DMS114 treated with DMSO at 0.1 percent for 48 hours (cell line): ENCODE results near the gene GLRA3.

Experiments
- DNase-seq: peaks from one replicate; lab custom pipeline; 2025; ENCODE audit not compliant: unreplicated experiment; lab: John Stamatoyannopoulos, UW

Gene GLRA3

DNA sequence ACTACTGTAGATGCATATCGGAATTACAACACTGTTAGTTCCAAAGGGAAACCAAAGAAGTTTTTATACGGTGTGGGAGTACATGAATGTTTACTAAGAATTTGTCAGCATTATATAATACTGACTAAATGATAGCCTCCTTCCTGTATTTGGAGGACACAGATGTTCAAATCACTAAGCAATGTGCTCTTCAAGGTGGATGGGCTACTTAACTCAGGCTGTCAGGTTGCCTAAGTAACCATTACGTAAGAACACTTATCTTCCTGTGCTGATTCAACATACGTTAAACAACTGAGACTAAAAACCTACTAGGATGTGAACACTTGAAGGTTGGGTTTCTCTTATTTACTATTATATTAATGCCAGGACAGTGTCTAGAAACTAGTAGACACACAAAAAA lies 224.8 kb downstream of the GLRA3 start:
- no peak for DNase-seq

DNA sequence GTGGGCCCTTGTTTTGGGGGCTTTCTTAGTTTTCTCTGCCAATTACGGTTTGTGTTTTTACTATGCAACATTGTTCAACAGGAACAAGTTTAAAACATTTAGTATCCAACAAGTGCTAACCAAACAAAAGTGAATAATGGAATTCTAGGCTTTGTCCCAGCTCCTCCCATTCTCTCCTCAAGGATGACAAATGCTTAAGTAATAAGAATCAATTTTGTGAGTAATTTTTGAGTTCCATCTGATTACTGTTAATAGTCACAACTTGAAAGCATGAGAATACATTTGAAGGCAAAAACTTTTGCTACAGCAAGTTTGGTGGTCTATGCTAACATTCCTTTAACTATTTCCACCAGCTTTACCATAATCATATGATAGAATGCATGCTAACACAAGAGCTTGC lies 228.7 kb downstream of the GLRA3 start:
- no peak for DNase-seq

DNA sequence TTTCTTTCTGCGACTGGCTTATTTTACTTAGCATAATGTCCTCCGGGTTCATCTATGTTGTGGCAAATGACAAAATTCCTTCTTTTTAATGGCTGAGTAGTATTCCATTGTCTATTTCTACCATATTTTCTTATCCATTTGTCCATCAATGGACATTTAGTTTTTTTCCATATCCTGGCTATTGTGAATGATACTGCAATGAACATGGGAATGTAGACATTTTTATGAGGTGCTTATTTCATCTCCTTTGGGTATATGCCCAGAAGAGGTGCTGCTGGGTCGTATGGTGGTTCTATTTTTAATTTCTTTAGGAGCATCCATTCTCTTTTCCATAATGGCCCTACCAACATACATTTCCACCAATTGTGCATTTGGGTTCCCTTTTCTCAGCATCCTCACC lies 230.2 kb downstream of the GLRA3 start:
- DNase-seq = no peak

DNA sequence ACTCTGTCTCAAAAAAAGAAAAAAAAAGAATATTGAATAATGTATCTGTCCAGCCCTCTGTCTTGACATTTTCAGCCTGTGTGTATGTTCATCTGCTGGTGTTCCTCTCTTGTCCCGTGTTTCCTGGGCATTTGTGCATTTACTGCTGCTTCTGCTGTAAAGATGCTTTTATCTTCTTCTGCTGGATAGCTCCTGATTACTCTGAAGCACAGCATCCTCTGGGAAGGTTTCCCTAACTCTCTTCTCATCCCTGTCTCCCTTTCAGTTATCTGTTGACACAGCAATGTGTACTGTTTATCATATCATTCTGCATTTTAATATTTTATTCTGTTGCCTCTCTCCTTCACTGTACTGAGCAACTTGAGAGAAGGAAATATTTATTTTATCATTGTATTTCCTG lies 232.5 kb downstream of the GLRA3 start:
- no peak for DNase-seq

- no peak for DNase-seq
Observed at GRCh38 chr4:174595141-174595929, 233.7 kb downstream of the GLRA3 start.

- no peak for DNase-seq
Observed at GRCh38 chr4:174593701-174594100, 235.3 kb downstream of the GLRA3 start.

- no peak for DNase-seq
Observed at GRCh38 chr4:174592985-174593335, 236.1 kb downstream of the GLRA3 start.

- DNase-seq = no peak
Observed at GRCh38 chr4:174592256-174592984, 236.6 kb downstream of the GLRA3 start.

DNA sequence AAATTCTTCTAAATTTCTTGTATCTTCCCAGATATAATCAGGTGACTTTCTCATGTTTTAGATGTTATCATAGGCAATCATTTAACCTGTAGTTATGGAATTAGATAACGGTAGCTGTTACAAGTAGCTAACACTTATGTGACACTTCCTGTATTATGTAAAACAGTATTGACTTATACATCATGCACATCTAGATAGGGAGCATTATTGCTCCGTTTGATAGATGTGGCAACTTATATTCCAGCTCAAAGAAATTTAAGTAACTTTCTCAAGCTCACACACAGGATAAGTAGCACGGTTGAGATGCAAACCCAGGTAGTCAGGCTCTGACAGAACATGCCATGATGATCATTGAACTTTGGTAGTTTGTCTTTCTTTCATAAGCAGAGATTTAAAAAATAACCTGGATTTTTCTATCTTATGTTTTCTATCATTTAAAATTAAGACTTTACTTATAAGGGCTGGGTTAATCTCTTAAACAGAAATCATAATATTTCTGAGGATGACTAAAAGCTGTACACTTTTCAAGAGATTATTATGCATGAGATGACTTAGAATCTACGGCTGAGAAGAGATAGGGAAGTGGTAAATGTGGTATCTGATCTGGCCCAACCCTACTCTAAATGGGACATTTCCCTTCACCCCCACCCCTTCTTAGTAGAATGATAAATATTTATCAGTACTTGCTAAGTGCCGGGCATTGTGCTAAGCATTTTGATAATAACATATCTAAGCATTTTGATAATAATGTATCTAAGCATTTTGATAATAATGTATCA lies 237.6 kb downstream of the GLRA3 start:
- DNase-seq = no peak

GRCh38 chr4:174590336-174590735 lies 238.7 kb downstream of the GLRA3 start:
- no peak for DNase-seq
